Measurements from ENCODE around the gene ZBTB7C. TPM values are rescaled to one million over a fixed set of nuclear protein-coding genes. Genes with fewer than 3 reads are reported as not detected.

ZBTB7C gene
- total and polyA plus RNA-seq, 9 of the 15 experiments (the other 6 are each of a cell fraction or from before 2014, with no cell fraction given) = not detected

GRCh38 chr18:48300463-48300961, 108.7 kb downstream of the ZBTB7C start:
- no TSS peak for BruUV-seq (replicated peaks)

More at GRCh38 chr18:48300463-48300961, 108.7 kb downstream of the ZBTB7C start:
- CTCF ChIA-PET (ENCODE audit: low intra/inter-chr PET ratio) = no interaction called here
- H3K9me1 ChIP-seq (ENCODE audit: control insufficient read depth, insufficient read depth, low read length) = no peaks in the 10 kb centered on the region
- FAIRE-seq (no peak), ATAC-seq (peak; percentile 77), DNase-seq (ENCODE audit: extremely low read depth in 1 of 4, low spot score in 3 of 4) (peak; percentile 10 to 37 (median 21))
- in situ Hi-C loops (cut with MboI) = no loop called here
- H3K27me3 ChIP-seq (ENCODE audit: control insufficient read depth in 2 of 2, insufficient read depth in 2 of 2, low read length in 2 of 2) = peaks cover 0 to 2% of the 10 kb centered on the region in 2 experiments; a peak in 1 of 5 replicates
- H2AFZ ChIP-seq (ENCODE audit: low read depth, low read length) = peak overlapping the region; percentile 78
- POLR2A ChIA-PET = interaction anchor here (1.2 kb wide), 1 partner anchor 17 kb away, joined by 3 read pairs; no protein-coding TSS in a partner anchor
- no peaks in the 10 kb centered on the region for H3K9me3 ChIP-seq (replicated peaks; ENCODE audit: control insufficient read depth, insufficient read depth, low read depth, low read length)
- H3K36me3 ChIP-seq (ENCODE audit: control insufficient read depth, insufficient read depth, low read length) = no peaks in the 10 kb centered on the region
- no peaks in the 10 kb centered on the region; a peak in 2 of 5 replicates for H3K4me1 ChIP-seq (replicated peaks in 1 of 2; ENCODE audit: control insufficient read depth in 2 of 2, insufficient read depth in 2 of 2, low read length in 2 of 2)
- no peak overlapping the region for H3K4me3 ChIP-seq
- H3K9ac ChIP-seq (ENCODE audit: insufficient read depth in 1 of 2, low read depth in 2 of 2, low read length in 2 of 2) = 0 out of 4 replicates have a peak overlapping the region, but pooled peaks of 1 of the 2 experiments have one; percentile 52
- H4K20me1 ChIP-seq (replicated peaks; ENCODE audit: control insufficient read depth, insufficient read depth, low read length) = no peaks in the 10 kb centered on the region
- peak overlapping the region; percentile 38; the same call in 1 of the 2 replicates for H3K4me2 ChIP-seq (ENCODE audit: insufficient read depth, low read length)
- no peaks in the 10 kb centered on the region for H3K79me2 ChIP-seq (ENCODE audit: control insufficient read depth, insufficient read depth, low read length)
- 10% methylated on average over 6 of the region's 6 CpGs for WGBS (ENCODE audit: insufficient coverage, low coverage, missing lambda C conversion rate)
- TF ChIP-seq GABPA (tag; conservative IDR thresholded peaks at IDR 0.05; ENCODE audit: low read depth) (peak; percentile 40; the same call in 1 of the 2 replicates), ZNF384 (IDR thresholded peaks at IDR 0.05; ENCODE audit: low read depth, low read length) (0 out of 2 replicates have a peak, but pooled peaks have one; percentile 25), U2AF1 (optimal IDR thresholded peaks at IDR 0.05; ENCODE audit: low read depth, low read length) (no peak), PHF8 (IDR thresholded peaks at IDR 0.05; ENCODE audit: borderline replicate concordance, low read length) (peak; percentile 18; the same call in 1 of the 2 replicates), PBX2 (CRISPR knock-in tag; IDR thresholded peaks at IDR 0.05; ENCODE audit: low read depth) (no peak), PBX2 (tag; conservative IDR thresholded peaks at IDR 0.05; ENCODE audit: low read depth) (peak; percentile 28; the same call in 1 of the 2 replicates), ZNF407 (IDR thresholded peaks at IDR 0.05; ENCODE audit: low read depth) (no peak), SPI1 (IDR thresholded peaks at IDR 0.05; ENCODE audit: borderline replicate concordance, low read depth, low read length) (peak; percentile 48; the same call in 1 of the 2 replicates), MEIS2 (IDR thresholded peaks at IDR 0.05; ENCODE audit: partially characterized antibody) (peak; percentile 66), STAT5A (IDR thresholded peaks at IDR 0.05; ENCODE audit: borderline replicate concordance, low read length) (no peak), ZFP36 (IDR thresholded peaks at IDR 0.05; ENCODE audit: low read depth, low read length, partially characterized antibody) (peak; percentile 65)
- intact Hi-C loops (cut with micrococcal nuclease) = no loop called here
- no peak overlapping the region for H3K27ac ChIP-seq (ENCODE audit: extremely low read depth, low read depth, low read length)

All from K562 (cell line).